Stomach (tissue), 4 donors: ENCODE measurements around the gene CDC42BPG.

Experiments
- POLR2A ChIP-seq, 4 donors: fragments of 450-650 bp; IDR thresholded peaks; one replicate each; pipeline ENCODE4 v1.6.1; 2016; ENCODE audit warnings: antibody characterized with exemption in 4 of 4, control low read depth in 2 of 4, mild to moderate bottlenecking in 1 of 4, moderate library complexity in 1 of 4
- TF ChIP-seq, protein P1 (sequence below), 7 experiments: fragments of 450-650 bp in 4 of 7; fragments of 200-600 bp in 3 of 7; sonication (generic) in 3 of 7; IDR thresholded peaks; one replicate each; pipeline ENCODE4 v1.5.1; 2016 to 2019; ENCODE audit warnings: antibody characterized with exemption in 7 of 7, control low read depth in 2 of 7, mild to moderate bottlenecking in 1 of 7

DNA sequence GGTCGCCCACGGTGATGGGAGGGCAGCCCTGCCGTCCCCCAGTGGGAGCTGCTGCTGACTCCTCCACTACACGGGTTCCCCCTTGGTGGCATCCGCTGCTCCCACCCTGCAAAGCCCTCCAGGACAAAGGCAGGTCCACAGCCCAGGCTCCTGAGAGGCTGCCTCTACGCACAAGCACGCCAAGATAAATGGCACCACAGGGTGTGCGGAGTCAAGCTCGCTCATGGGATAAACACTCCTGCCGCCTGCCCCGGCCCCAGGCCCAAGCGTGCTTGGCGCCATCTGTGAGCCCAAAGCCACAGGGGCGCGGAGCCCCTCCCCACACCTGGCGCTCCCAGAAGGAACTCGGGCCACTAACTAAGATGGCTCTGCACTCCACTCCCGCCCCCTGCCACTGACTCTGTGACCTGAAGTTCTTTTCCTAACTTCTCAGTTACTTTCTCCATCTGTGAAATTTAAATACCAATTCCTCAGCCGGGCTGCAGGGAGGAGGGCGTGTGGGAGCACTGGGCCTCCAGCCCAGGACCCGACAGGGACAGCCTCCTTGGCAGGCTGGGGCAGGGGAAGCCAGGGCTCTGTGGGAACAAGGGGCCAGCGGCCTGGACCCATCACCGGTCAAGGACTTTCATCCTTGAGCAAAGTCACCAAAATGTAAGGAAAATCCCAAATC, 19.1 kb upstream of the CDC42BPG start:
- TF ChIP-seq, protein P1, sequence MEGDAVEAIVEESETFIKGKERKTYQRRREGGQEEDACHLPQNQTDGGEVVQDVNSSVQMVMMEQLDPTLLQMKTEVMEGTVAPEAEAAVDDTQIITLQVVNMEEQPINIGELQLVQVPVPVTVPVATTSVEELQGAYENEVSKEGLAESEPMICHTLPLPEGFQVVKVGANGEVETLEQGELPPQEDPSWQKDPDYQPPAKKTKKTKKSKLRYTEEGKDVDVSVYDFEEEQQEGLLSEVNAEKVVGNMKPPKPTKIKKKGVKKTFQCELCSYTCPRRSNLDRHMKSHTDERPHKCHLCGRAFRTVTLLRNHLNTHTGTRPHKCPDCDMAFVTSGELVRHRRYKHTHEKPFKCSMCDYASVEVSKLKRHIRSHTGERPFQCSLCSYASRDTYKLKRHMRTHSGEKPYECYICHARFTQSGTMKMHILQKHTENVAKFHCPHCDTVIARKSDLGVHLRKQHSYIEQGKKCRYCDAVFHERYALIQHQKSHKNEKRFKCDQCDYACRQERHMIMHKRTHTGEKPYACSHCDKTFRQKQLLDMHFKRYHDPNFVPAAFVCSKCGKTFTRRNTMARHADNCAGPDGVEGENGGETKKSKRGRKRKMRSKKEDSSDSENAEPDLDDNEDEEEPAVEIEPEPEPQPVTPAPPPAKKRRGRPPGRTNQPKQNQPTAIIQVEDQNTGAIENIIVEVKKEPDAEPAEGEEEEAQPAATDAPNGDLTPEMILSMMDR (IDR thresholded peaks at IDR 0.05), result no peak
- no peak for TF ChIP-seq POLR2A (IDR thresholded peaks at IDR 0.05)
